HepG2 (cell line): ENCODE measurements around the gene GJC1. TPM values are rescaled to one million over a fixed set of nuclear protein-coding genes. Genes with fewer than 3 reads are reported as not detected.

ENCODE experiments used
- FOXA1 ChIP-seq, 2 experiments: fragments of 450-650 bp in 1 of 2; sonication (generic) in 1 of 2; formaldehyde crosslinking in 1 of 2; IDR thresholded peaks; 2 replicates each; pipeline versions ENCODE4 v1.4.0 to v1.6.1; 2016 to 2020; ENCODE audit warnings: missing genetic modification reagents in 1 of 2
- ONECUT2 ChIP-seq: sonication (generic); formaldehyde crosslinking; IDR thresholded peaks from 2 replicates; pipeline ENCODE4 v1.4.0; 2020; ENCODE audit warnings: missing genetic modification reagents
- PRMT3 ChIP-seq: sonication (generic); formaldehyde crosslinking; IDR thresholded peaks from 2 replicates; pipeline ENCODE4 v1.8.1; 2022; ENCODE audit warnings: low read depth, mild to moderate bottlenecking, moderate library complexity, missing genetic modification reagents, borderline replicate concordance
- RBM22 ChIP-seq: fragments of 200-400 bp; formaldehyde crosslinking; optimal IDR thresholded peaks from 2 replicates; pipeline ENCODE3; 2017; ENCODE audit warnings: mild to moderate bottlenecking, low read length, moderate library complexity
- SMARCE1 ChIP-seq: fragments of 450-650 bp; IDR thresholded peaks from 2 replicates; pipeline ENCODE4 v1.6.1; 2017; ENCODE audit warnings: borderline replicate concordance
- SMYD3 ChIP-seq: sonication (generic); formaldehyde crosslinking; IDR thresholded peaks from 2 replicates; pipeline ENCODE4 v1.8.1; 2023; ENCODE audit warnings: mild to moderate bottlenecking, missing genetic modification reagents
- ZBTB43 ChIP-seq: sonication (generic); formaldehyde crosslinking; conservative IDR thresholded peaks from 2 replicates; pipeline ENCODE4 v1.4.0; 2020; ENCODE audit warnings: missing genetic modification reagents
- ZNF230 ChIP-seq: sonication (generic); formaldehyde crosslinking; IDR thresholded peaks from 2 replicates; pipeline ENCODE4 v1.4.0; 2020; ENCODE audit warnings: mild to moderate bottlenecking, missing genetic modification reagents
- ZNF30 ChIP-seq: sonication (generic); formaldehyde crosslinking; IDR thresholded peaks from 2 replicates; pipeline ENCODE4 v1.5.0; 2020; ENCODE audit warnings: mild to moderate bottlenecking, missing genetic modification reagents
- ZNF674 ChIP-seq: sonication (generic); formaldehyde crosslinking; IDR thresholded peaks from 2 replicates; pipeline ENCODE4 v1.5.0; 2020; ENCODE audit warnings: low read depth, mild to moderate bottlenecking, missing genetic modification reagents
- polyA plus RNA-seq, 8 experiments: library from polyadenylated mRNA; depleted of rRNA in 3 of 8; stranded (reverse) in 7 of 8; unstranded in 1 of 8; fragments of >200 nt; fragmentation: Illumina TruSeq in 4 of 8; extraction: Trizol in 4 of 8; gene quantifications; 2 replicates each; pipeline versions ENCODE4 v1.2.1 to v1.2.3, GENCODE V29; 2011 to 2016; ENCODE audit warnings: low read depth in 4 of 8, missing spikeins in 1 of 8, mixed read lengths in 1 of 8; ENCODE audit not compliant: insufficient read depth in 1 of 8
- total RNA-seq, 5 experiments: library from RNA; depleted of rRNA; stranded (reverse); fragments of >200 nt; fragmentation: Illumina TruSeq; extraction: Trizol; gene quantifications; 2 replicates each; pipeline ENCODE4 v1.2.3, GENCODE V29; 2016; ENCODE audit warnings: low read depth in 1 of 5
- TF ChIP-seq, protein P1 (sequence below): sonication (generic); formaldehyde crosslinking; IDR thresholded peaks from 2 replicates; pipeline ENCODE4 v1.4.0; 2020; ENCODE audit warnings: missing genetic modification reagents
- TF ChIP-seq, protein P2 (sequence below): sonication (generic); formaldehyde crosslinking; IDR thresholded peaks from 2 replicates; pipeline ENCODE4 v1.5.0; 2020; ENCODE audit warnings: mild to moderate bottlenecking, missing genetic modification reagents, borderline replicate concordance
- TF ChIP-seq, protein P3 (sequence below): sonication (generic); formaldehyde crosslinking; IDR thresholded peaks from 2 replicates; pipeline ENCODE4 v1.5.0; 2020; ENCODE audit warnings: missing genetic modification reagents

The GJC1 gene
- total and polyA plus RNA-seq, 2 of the 13 experiments (the other 11 are each of a cell fraction or from before 2014, with no cell fraction given): 1.7 TPM

GRCh38 chr17:44775136-44775837, 54.8 kb downstream of the GJC1 start (continued):
- TF ChIP-seq ZBTB43 (no peak), SMARCE1 (no peak), ZNF30 (no peak), ONECUT2 (CRISPR knock-in tag) (no peak), SMYD3 (CRISPR knock-in tag) (no peak), ZNF674 (CRISPR knock-in tag) (no peak), RBM22 (no peak), FOXA1 (IDR thresholded peaks at IDR 0.05) (no peak), FOXA1 (CRISPR knock-in tag; IDR thresholded peaks at IDR 0.05) (peak; percentile 40), ZNF230 (no peak), PRMT3 (no peak)
- TF ChIP-seq, protein P1, sequence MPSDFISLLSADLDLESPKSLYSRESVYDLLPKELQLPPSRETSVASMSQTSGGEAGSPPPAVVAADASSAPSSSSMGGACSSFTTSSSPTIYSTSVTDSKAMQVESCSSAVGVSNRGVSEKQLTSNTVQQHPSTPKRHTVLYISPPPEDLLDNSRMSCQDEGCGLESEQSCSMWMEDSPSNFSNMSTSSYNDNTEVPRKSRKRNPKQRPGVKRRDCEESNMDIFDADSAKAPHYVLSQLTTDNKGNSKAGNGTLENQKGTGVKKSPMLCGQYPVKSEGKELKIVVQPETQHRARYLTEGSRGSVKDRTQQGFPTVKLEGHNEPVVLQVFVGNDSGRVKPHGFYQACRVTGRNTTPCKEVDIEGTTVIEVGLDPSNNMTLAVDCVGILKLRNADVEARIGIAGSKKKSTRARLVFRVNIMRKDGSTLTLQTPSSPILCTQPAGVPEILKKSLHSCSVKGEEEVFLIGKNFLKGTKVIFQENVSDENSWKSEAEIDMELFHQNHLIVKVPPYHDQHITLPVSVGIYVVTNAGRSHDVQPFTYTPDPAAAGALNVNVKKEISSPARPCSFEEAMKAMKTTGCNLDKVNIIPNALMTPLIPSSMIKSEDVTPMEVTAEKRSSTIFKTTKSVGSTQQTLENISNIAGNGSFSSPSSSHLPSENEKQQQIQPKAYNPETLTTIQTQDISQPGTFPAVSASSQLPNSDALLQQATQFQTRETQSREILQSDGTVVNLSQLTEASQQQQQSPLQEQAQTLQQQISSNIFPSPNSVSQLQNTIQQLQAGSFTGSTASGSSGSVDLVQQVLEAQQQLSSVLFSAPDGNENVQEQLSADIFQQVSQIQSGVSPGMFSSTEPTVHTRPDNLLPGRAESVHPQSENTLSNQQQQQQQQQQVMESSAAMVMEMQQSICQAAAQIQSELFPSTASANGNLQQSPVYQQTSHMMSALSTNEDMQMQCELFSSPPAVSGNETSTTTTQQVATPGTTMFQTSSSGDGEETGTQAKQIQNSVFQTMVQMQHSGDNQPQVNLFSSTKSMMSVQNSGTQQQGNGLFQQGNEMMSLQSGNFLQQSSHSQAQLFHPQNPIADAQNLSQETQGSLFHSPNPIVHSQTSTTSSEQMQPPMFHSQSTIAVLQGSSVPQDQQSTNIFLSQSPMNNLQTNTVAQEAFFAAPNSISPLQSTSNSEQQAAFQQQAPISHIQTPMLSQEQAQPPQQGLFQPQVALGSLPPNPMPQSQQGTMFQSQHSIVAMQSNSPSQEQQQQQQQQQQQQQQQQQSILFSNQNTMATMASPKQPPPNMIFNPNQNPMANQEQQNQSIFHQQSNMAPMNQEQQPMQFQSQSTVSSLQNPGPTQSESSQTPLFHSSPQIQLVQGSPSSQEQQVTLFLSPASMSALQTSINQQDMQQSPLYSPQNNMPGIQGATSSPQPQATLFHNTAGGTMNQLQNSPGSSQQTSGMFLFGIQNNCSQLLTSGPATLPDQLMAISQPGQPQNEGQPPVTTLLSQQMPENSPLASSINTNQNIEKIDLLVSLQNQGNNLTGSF (CRISPR knock-in tag): no peak
- TF ChIP-seq, protein P2, sequence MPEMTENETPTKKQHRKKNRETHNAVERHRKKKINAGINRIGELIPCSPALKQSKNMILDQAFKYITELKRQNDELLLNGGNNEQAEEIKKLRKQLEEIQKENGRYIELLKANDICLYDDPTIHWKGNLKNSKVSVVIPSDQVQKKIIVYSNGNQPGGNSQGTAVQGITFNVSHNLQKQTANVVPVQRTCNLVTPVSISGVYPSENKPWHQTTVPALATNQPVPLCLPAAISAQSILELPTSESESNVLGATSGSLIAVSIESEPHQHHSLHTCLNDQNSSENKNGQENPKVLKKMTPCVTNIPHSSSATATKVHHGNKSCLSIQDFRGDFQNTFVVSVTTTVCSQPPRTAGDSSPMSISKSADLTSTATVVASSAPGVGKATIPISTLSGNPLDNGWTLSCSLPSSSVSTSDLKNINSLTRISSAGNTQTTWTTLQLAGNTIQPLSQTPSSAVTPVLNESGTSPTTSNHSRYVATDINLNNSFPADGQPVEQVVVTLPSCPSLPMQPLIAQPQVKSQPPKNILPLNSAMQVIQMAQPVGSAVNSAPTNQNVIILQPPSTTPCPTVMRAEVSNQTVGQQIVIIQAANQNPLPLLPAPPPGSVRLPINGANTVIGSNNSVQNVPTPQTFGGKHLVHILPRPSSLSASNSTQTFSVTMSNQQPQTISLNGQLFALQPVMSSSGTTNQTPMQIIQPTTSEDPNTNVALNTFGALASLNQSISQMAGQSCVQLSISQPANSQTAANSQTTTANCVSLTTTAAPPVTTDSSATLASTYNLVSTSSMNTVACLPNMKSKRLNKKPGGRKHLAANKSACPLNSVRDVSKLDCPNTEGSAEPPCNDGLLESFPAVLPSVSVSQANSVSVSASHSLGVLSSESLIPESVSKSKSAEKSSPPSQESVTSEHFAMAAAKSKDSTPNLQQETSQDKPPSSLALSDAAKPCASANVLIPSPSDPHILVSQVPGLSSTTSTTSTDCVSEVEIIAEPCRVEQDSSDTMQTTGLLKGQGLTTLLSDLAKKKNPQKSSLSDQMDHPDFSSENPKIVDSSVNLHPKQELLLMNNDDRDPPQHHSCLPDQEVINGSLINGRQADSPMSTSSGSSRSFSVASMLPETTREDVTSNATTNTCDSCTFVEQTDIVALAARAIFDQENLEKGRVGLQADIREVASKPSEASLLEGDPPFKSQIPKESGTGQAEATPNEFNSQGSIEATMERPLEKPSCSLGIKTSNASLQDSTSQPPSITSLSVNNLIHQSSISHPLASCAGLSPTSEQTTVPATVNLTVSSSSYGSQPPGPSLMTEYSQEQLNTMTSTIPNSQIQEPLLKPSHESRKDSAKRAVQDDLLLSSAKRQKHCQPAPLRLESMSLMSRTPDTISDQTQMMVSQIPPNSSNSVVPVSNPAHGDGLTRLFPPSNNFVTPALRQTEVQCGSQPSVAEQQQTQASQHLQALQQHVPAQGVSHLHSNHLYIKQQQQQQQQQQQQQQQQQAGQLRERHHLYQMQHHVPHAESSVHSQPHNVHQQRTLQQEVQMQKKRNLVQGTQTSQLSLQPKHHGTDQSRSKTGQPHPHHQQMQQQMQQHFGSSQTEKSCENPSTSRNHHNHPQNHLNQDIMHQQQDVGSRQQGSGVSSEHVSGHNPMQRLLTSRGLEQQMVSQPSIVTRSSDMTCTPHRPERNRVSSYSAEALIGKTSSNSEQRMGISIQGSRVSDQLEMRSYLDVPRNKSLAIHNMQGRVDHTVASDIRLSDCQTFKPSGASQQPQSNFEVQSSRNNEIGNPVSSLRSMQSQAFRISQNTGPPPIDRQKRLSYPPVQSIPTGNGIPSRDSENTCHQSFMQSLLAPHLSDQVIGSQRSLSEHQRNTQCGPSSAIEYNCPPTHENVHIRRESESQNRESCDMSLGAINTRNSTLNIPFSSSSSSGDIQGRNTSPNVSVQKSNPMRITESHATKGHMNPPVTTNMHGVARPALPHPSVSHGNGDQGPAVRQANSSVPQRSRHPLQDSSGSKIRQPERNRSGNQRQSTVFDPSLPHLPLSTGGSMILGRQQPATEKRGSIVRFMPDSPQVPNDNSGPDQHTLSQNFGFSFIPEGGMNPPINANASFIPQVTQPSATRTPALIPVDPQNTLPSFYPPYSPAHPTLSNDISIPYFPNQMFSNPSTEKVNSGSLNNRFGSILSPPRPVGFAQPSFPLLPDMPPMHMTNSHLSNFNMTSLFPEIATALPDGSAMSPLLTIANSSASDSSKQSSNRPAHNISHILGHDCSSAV (CRISPR knock-in tag): no peak
- TF ChIP-seq, protein P3, sequence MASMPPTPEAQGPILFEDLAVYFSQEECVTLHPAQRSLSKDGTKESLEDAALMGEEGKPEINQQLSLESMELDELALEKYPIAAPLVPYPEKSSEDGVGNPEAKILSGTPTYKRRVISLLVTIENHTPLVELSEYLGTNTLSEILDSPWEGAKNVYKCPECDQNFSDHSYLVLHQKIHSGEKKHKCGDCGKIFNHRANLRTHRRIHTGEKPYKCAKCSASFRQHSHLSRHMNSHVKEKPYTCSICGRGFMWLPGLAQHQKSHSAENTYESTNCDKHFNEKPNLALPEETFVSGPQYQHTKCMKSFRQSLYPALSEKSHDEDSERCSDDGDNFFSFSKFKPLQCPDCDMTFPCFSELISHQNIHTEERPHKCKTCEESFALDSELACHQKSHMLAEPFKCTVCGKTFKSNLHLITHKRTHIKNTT (CRISPR knock-in tag): no peak
